ENCODE data around the gene PSMD5. TPM values are rescaled to one million over a fixed set of nuclear protein-coding genes. Genes with fewer than 3 reads are reported as not detected.

PSMD5 gene
- polyA plus RNA-seq, 1 donor from 2014 or later: 11.7 TPM

DNA sequence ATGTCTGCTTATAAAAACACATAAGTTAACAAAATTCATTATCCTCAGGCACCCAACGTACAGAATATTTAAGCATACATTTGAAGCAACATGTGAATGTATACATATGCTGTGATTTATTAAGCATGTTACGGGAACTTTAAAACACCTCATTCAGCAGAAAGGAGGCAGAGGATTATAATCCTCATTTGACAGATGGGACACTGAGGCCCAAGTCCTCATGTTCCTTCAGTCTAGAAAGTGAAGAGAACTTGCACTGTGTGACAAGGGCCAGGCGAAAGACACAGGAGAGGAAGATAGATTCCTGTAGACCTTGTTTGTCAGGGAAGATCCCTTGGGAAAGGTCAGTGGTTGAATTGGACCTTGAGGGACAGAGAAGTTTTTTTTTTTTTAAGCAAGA, 7.6 kb upstream of the PSMD5 start:
- Histone ChIP-seq H2AFZ (ENCODE audit: low read depth, low read length) (no peak overlapping the region), H3K9me3 (ENCODE audit: low read length) (no peaks in the 10 kb centered on the region), H3K27ac (ENCODE audit: low read length) (no peak overlapping the region), H3K36me3 (ENCODE audit: insufficient read depth, low read length) (no peaks in the 10 kb centered on the region), H3K4me2 (ENCODE audit: low read length) (no peak overlapping the region), H3K4me3 (ENCODE audit: low read length) (no peak overlapping the region), H4K20me1 (ENCODE audit: insufficient read depth) (no peaks in the 10 kb centered on the region), H3K79me2 (replicated peaks; ENCODE audit: insufficient read depth, low read length) (no peaks in the 10 kb centered on the region), H3F3A (ENCODE audit: insufficient read depth, low read length, poor library complexity, severe bottlenecking) (no peaks in the 10 kb centered on the region), H3K9me2 (ENCODE audit: insufficient read depth, low read length) (no peaks in the 10 kb centered on the region), H3K9ac (ENCODE audit: low read length) (no peak overlapping the region), H3K27me3 (ENCODE audit: insufficient read depth, low read depth, low read length) (no peaks in the 10 kb centered on the region)
- TF ChIP-seq RAD21 (conservative IDR thresholded peaks at IDR 0.05) (no peak), EP300 (conservative IDR thresholded peaks at IDR 0.05; ENCODE audit: poor library complexity, severe bottlenecking) (no peak), CTCF (IDR thresholded peaks at IDR 0.05; ENCODE audit: poor library complexity, severe bottlenecking) (no peak), POLR2AphosphoS5 (IDR thresholded peaks at IDR 0.05) (no peak), TAF1 (IDR thresholded peaks at IDR 0.05; ENCODE audit: low read depth) (no peak), MXI1 (conservative IDR thresholded peaks at IDR 0.05; ENCODE audit: poor library complexity, severe bottlenecking) (no peak), EZH2 (IDR thresholded peaks at IDR 0.05; ENCODE audit: borderline replicate concordance, insufficient read depth, low read length, poor library complexity, severe bottlenecking) (no peak), SMC3 (conservative IDR thresholded peaks at IDR 0.05; ENCODE audit: poor library complexity) (no peak)
- TF ChIP-seq, protein P1, sequence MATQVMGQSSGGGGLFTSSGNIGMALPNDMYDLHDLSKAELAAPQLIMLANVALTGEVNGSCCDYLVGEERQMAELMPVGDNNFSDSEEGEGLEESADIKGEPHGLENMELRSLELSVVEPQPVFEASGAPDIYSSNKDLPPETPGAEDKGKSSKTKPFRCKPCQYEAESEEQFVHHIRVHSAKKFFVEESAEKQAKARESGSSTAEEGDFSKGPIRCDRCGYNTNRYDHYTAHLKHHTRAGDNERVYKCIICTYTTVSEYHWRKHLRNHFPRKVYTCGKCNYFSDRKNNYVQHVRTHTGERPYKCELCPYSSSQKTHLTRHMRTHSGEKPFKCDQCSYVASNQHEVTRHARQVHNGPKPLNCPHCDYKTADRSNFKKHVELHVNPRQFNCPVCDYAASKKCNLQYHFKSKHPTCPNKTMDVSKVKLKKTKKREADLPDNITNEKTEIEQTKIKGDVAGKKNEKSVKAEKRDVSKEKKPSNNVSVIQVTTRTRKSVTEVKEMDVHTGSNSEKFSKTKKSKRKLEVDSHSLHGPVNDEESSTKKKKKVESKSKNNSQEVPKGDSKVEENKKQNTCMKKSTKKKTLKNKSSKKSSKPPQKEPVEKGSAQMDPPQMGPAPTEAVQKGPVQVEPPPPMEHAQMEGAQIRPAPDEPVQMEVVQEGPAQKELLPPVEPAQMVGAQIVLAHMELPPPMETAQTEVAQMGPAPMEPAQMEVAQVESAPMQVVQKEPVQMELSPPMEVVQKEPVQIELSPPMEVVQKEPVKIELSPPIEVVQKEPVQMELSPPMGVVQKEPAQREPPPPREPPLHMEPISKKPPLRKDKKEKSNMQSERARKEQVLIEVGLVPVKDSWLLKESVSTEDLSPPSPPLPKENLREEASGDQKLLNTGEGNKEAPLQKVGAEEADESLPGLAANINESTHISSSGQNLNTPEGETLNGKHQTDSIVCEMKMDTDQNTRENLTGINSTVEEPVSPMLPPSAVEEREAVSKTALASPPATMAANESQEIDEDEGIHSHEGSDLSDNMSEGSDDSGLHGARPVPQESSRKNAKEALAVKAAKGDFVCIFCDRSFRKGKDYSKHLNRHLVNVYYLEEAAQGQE (IDR thresholded peaks at IDR 0.05; ENCODE audit: borderline replicate concordance): no peak

DNA sequence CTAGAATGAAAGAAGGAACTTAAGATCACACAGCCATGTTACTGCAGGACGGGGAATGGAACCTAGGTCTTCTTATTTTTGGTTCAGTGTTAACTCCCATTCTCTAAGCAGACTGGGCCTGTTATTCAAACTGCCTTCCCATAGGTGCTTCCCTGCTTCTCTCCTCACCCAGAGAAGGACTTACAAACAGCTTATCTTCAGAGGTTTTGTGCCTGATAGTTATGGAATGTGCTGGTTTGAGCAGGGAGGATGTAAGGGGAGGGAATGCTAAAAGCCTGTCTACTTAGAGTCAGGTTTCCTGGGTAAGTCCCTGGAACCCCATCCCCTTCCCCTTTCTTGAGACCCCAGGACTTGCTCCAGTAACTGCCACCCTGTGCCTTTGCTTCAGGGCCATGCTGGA, 4.2 kb upstream of the PSMD5 start:
- TF ChIP-seq, protein P1 (IDR thresholded peaks at IDR 0.05; ENCODE audit: borderline replicate concordance): no peak
- TF ChIP-seq RAD21 (conservative IDR thresholded peaks at IDR 0.05) (no peak), MXI1 (conservative IDR thresholded peaks at IDR 0.05; ENCODE audit: poor library complexity, severe bottlenecking) (no peak), TAF1 (IDR thresholded peaks at IDR 0.05; ENCODE audit: low read depth) (no peak), SMC3 (conservative IDR thresholded peaks at IDR 0.05; ENCODE audit: poor library complexity) (no peak), EZH2 (IDR thresholded peaks at IDR 0.05; ENCODE audit: borderline replicate concordance, insufficient read depth, low read length, poor library complexity, severe bottlenecking) (no peak), POLR2AphosphoS5 (IDR thresholded peaks at IDR 0.05) (no peak), EP300 (conservative IDR thresholded peaks at IDR 0.05; ENCODE audit: poor library complexity, severe bottlenecking) (no peak), CTCF (IDR thresholded peaks at IDR 0.05; ENCODE audit: poor library complexity, severe bottlenecking) (no peak)
- Histone ChIP-seq H3K36me3 (ENCODE audit: insufficient read depth, low read length) (no peaks in the 10 kb centered on the region), H3K79me2 (replicated peaks; ENCODE audit: insufficient read depth, low read length) (peaks cover 3% of the 10 kb centered on the region), H3K9ac (ENCODE audit: low read length) (no peak overlapping the region), H3K4me3 (ENCODE audit: low read length) (no peak overlapping the region), H2AFZ (ENCODE audit: low read depth, low read length) (no peak overlapping the region), H3K9me2 (ENCODE audit: insufficient read depth, low read length) (no peaks in the 10 kb centered on the region), H3K4me2 (ENCODE audit: low read length) (no peak overlapping the region), H3K27me3 (ENCODE audit: insufficient read depth, low read depth, low read length) (no peaks in the 10 kb centered on the region), H4K20me1 (ENCODE audit: insufficient read depth) (no peaks in the 10 kb centered on the region), H3K27ac (ENCODE audit: low read length) (no peak overlapping the region), H3F3A (ENCODE audit: insufficient read depth, low read length, poor library complexity, severe bottlenecking) (no peaks in the 10 kb centered on the region), H3K9me3 (ENCODE audit: low read length) (no peaks in the 10 kb centered on the region)
